COLO668 (cell line): ENCODE data around the gene ARTN.
A peak's percentile ranks its signal among the peaks of the same experiment; 100 is the strongest.

Experiments used
- DNase-seq: peaks from one replicate; lab custom pipeline; 2025; ENCODE audit not compliant: unreplicated experiment; lab: John Stamatoyannopoulos, UW

ARTN gene

GRCh38 chr1:43933386-43934100 is at the start of gene ARTN:
ARTN (plus strand) TSS chr1:43933801; CDS start chr1:43935657, 1,856 bp downstream.
- DNase-seq = peak; percentile 84

- DNase-seq = peak; percentile 51
Observed at GRCh38 chr1:43885279-43885801, 48.3 kb upstream of the ARTN start.

- no peak for DNase-seq
Observed at GRCh38 chr1:43887748-43888147, 45.9 kb upstream of the ARTN start.

- DNase-seq = no peak
Observed at GRCh38 chr1:43890815-43891214, 42.8 kb upstream of the ARTN start.

GRCh38 chr1:43893006-43893405 is 40.6 kb upstream of the ARTN start:
- DNase-seq = no peak

GRCh38 chr1:43898981-43899380 is 34.6 kb upstream of the ARTN start:
- DNase-seq = no peak

GRCh38 chr1:43900386-43900785 is 33.2 kb upstream of the ARTN start:
- no peak for DNase-seq

- DNase-seq = no peak
Observed at GRCh38 chr1:43901196-43901961, 32.2 kb upstream of the ARTN start.

- peak; percentile 31 for DNase-seq
Observed at GRCh38 chr1:43902058-43902831, 31.4 kb upstream of the ARTN start.

- no peak for DNase-seq
Observed at GRCh38 chr1:43904660-43905551, 28.7 kb upstream of the ARTN start.

- DNase-seq = no peak
Observed at GRCh38 chr1:43908226-43908625, 25.4 kb upstream of the ARTN start.

- DNase-seq = no peak
Observed at GRCh38 chr1:43908858-43909257, 24.7 kb upstream of the ARTN start.

GRCh38 chr1:43910343-43910742 is 23.3 kb upstream of the ARTN start:
- DNase-seq = no peak

GRCh38 chr1:43912607-43913006 is 21.0 kb upstream of the ARTN start:
- no peak for DNase-seq

- no peak for DNase-seq
Observed at GRCh38 chr1:43913051-43913501, 20.5 kb upstream of the ARTN start.

GRCh38 chr1:43913666-43914360 is 19.8 kb upstream of the ARTN start:
- no peak for DNase-seq

GRCh38 chr1:43914576-43915525 is 18.8 kb upstream of the ARTN start:
- no peak for DNase-seq

- DNase-seq = no peak
Observed at GRCh38 chr1:43919906-43920305, 13.7 kb upstream of the ARTN start.

GRCh38 chr1:43921022-43921421 is 12.6 kb upstream of the ARTN start:
- DNase-seq = no peak
